22Rv1 (cell line): ENCODE results near the gene CXCL16.

ENCODE experiments used
- H3K27ac ChIP-seq: fragments of 450-650 bp; 2 replicates; pipeline ENCODE4 v1.5.1; 2017
- CTCF ChIP-seq: fragments of 450-650 bp; IDR thresholded peaks from 2 replicates; pipeline ENCODE4 v1.5.1; 2017; ENCODE audit warnings: mild to moderate bottlenecking
- ZFX ChIP-seq: fragments of 450-650 bp; IDR thresholded peaks from 2 replicates; pipeline ENCODE4 v1.6.1; 2017; ENCODE audit warnings: antibody characterized with exemption, borderline replicate concordance

The CXCL16 gene

GRCh38 chr17:4712526-4712925 lies 27.2 kb downstream of the CXCL16 start:
- peak overlapping the region; percentile 92 for H3K27ac ChIP-seq
- TF ChIP-seq CTCF: no peak
- TF ChIP-seq ZFX: no peak

- TF ChIP-seq ZFX: no peak
- H3K27ac ChIP-seq: peak overlapping the region; percentile 92
Measured at GRCh38 chr17:4711661-4712181, 28.0 kb downstream of the CXCL16 start.

- H3K27ac ChIP-seq: peak overlapping the region; percentile 92
- no peak for TF ChIP-seq ZFX
- no peak for TF ChIP-seq CTCF
Measured at GRCh38 chr17:4710693-4711634, 28.8 kb downstream of the CXCL16 start.

GRCh38 chr17:4709794-4710692 lies 29.7 kb downstream of the CXCL16 start, which contains the start of gene ARRB2:
Gene ARRB2 (plus strand): TSS chr17:4710632. CDS start chr17:4710722, 90 bp downstream.
- TF ChIP-seq CTCF: peak; percentile 65
- TF ChIP-seq ZFX: no peak
- peak within 1 kb of the TSS; percentile 92 for H3K27ac ChIP-seq

- H3K27ac ChIP-seq: peak overlapping the region; percentile 92
Measured at GRCh38 chr17:4708436-4708835, 31.3 kb downstream of the CXCL16 start.

GRCh38 chr17:4706121-4706520 lies 33.6 kb downstream of the CXCL16 start:
- H3K27ac ChIP-seq: no peak overlapping the region
- TF ChIP-seq ZFX: no peak
- no peak for TF ChIP-seq CTCF

More at GRCh38 chr17:4708436-4708835, 31.3 kb downstream of the CXCL16 start:
- no peak for TF ChIP-seq ZFX
- TF ChIP-seq CTCF: no peak

GRCh38 chr17:4704991-4705390 lies 34.7 kb downstream of the CXCL16 start:
- no peak for TF ChIP-seq ZFX
- no peak for TF ChIP-seq CTCF
- H3K27ac ChIP-seq: peak overlapping the region; percentile 78

GRCh38 chr17:4704574-4704907 lies 35.2 kb downstream of the CXCL16 start:
- H3K27ac ChIP-seq: peak overlapping the region; percentile 78
